A673 (cell line): ENCODE results near the gene MED27. TPM values are rescaled to one million over a fixed set of nuclear protein-coding genes. Genes with fewer than 3 reads are reported as not detected.

Experiments
- BruUV-seq: library from RNA; stranded (reverse); fragments of 400-500 nt; replicated peaks from 2 replicates; lab custom pipeline; 2021; lab: Mats Ljungman, UMichigan
- CTCF ChIA-PET: fragments of 300-600 bp; sonication (Branson Sonifier 250); formaldehyde crosslinking; loops from one replicate; lab custom pipeline; 2022; ENCODE audit warnings: antibody characterized with exemption; lab: Charles Lee
- POLR2A ChIA-PET: fragments of 300-600 bp; sonication (Branson Sonifier 250); formaldehyde crosslinking; loops from one replicate; lab custom pipeline; 2022; ENCODE audit warnings: antibody characterized with exemption; ENCODE audit not compliant: low non-redundant PET; lab: Charles Lee
- DNase-seq: peaks from one replicate; pipeline ENCODE4 v3.0.0-alpha.2; 2015; ENCODE audit warnings: low spot score
- H3K27ac ChIP-seq: fragments of 200-600 bp; sonication (generic); 2 replicates; pipeline ENCODE4 v1.5.1; 2016; ENCODE audit warnings: mixed run types, low read depth, mild to moderate bottlenecking, mixed read lengths, antibody characterized with exemption, low read length; ENCODE audit not compliant: poor library complexity, severe bottlenecking
- H3K27me3 ChIP-seq: fragments of 200-600 bp; sonication (generic); replicated peaks from 2 replicates; pipeline ENCODE4 v1.6.1; 2017; ENCODE audit warnings: mixed run types, low read depth, mild to moderate bottlenecking, mixed read lengths, antibody characterized with exemption, low read length; ENCODE audit not compliant: insufficient read depth, poor library complexity
- H3K36me3 ChIP-seq: fragments of 200-600 bp; sonication (generic); 2 replicates; pipeline ENCODE4 v1.6.1; 2016; ENCODE audit warnings: mixed run types, mild to moderate bottlenecking, mixed read lengths, antibody characterized with exemption, low read length; ENCODE audit not compliant: insufficient read depth, poor library complexity, severe bottlenecking
- H3K4me1 ChIP-seq: fragments of 200-600 bp; sonication (generic); 2 replicates; pipeline ENCODE4 v1.6.1; 2017; ENCODE audit warnings: mixed run types, mild to moderate bottlenecking, mixed read lengths, antibody characterized with exemption, low read length; ENCODE audit not compliant: insufficient read depth, poor library complexity, severe bottlenecking
- H3K4me3 ChIP-seq: fragments of 200-600 bp; sonication (generic); 2 replicates; pipeline ENCODE4 v1.5.1; 2016; ENCODE audit warnings: low read depth, mixed run types, mild to moderate bottlenecking, mixed read lengths, low read length; ENCODE audit not compliant: poor library complexity, severe bottlenecking
- H3K9me3 ChIP-seq: fragments of 200-600 bp; sonication (generic); 2 replicates; pipeline ENCODE4 v1.6.1; 2016; ENCODE audit warnings: mixed run types, low read depth, mild to moderate bottlenecking, mixed read lengths, antibody characterized with exemption, low read length; ENCODE audit not compliant: poor library complexity, severe bottlenecking
- CTCF ChIP-seq: fragments of 300-800, 200-600 bp; sonication (generic); conservative IDR thresholded peaks from 2 replicates; pipeline ENCODE4 v1.5.1; 2017; ENCODE audit warnings: low read depth, mild to moderate bottlenecking, antibody characterized with exemption, low read length, moderate library complexity, mixed read lengths
- EZH2 ChIP-seq: fragments of 200-600 bp; sonication (generic); IDR thresholded peaks from 2 replicates; pipeline ENCODE4 v1.6.1; 2017; ENCODE audit warnings: borderline replicate concordance, low read depth, mild to moderate bottlenecking, mixed read lengths, antibody characterized with exemption, low read length; ENCODE audit not compliant: poor library complexity, severe bottlenecking
- intact Hi-C: fragments of 100-400 bp; cut with micrococcal nuclease; formaldehyde crosslinking; loops from one replicate; pipeline ENCODE4 v1.10.0; 2022; ENCODE audit not compliant: unreplicated experiment
- total RNA-seq: library from RNA; stranded (reverse); gene quantifications from 2 replicates; pipeline ENCODE4 v1.2.3, GENCODE V29; 2021

MED27 gene
- total RNA-seq, 1 experiment from 2014 or later, result 45.4 TPM

GRCh38 chr9:132040246-132040645 lies 39.4 kb downstream of the MED27 start:
- POLR2A ChIA-PET, result interaction anchor here (0.5 kb wide), 1 partner anchor 165 kb away, joined by 3 read pairs; no protein-coding TSS in a partner anchor

GRCh38 chr9:132039284-132039683 lies 40.4 kb downstream of the MED27 start:
- Histone ChIP-seq H3K27me3 (no peaks in the 10 kb centered on the region), H3K9me3 (no peaks in the 10 kb centered on the region), H3K4me1 (peaks cover under 1% of the 10 kb centered on the region), H3K4me3 (no peak overlapping the region), H3K27ac (no peak overlapping the region), H3K36me3 (no peaks in the 10 kb centered on the region)
- ChIA-PET POLR2A (no interaction called here), CTCF (no interaction called here)
- no peak for DNase-seq
- intact Hi-C loops, result no loop called here
- BruUV-seq, result no TSS peak
- TF ChIP-seq CTCF, result no peak
- no peak for TF ChIP-seq EZH2

More at GRCh38 chr9:132040246-132040645, 39.4 kb downstream of the MED27 start:
- Histone ChIP-seq H3K4me1 (no peaks in the 10 kb centered on the region), H3K9me3 (no peaks in the 10 kb centered on the region), H3K27me3 (no peaks in the 10 kb centered on the region), H3K27ac (no peak overlapping the region), H3K4me3 (no peak overlapping the region), H3K36me3 (no peaks in the 10 kb centered on the region)
- intact Hi-C loops, result no loop called here
- CTCF ChIA-PET, result no interaction called here
- BruUV-seq, result no TSS peak
- no peak for DNase-seq
- TF ChIP-seq EZH2 (no peak), CTCF (no peak)

DNA sequence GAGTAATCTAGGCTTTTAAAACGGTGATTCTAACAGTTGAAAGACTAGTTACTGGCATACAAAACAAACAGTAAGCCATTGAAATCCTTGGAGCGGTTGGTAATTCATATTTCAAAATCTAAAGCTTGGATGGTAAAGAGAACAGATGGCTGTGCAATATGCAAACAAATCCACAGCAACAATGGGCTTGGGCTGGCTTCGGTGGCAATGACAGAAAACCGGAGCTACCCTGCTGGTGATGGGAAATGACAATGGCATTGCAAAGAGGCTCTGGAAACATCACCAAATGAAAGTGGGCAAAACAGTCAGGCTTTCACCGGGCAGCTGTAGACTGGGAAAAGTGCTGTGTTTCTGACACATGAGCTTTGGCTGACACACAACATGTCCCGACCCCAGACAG lies 42.2 kb downstream of the MED27 start:
- H3K4me1 ChIP-seq, result peaks cover 9% of the 10 kb centered on the region
- POLR2A ChIA-PET, result no interaction called here
- no peak for DNase-seq
- no peak overlapping the region for H3K27ac ChIP-seq
- no peak for TF ChIP-seq CTCF
- no peak for TF ChIP-seq EZH2
- H3K9me3 ChIP-seq, result no peaks in the 10 kb centered on the region
- no peaks in the 10 kb centered on the region for H3K27me3 ChIP-seq
- CTCF ChIA-PET, result no interaction called here
- H3K36me3 ChIP-seq, result no peaks in the 10 kb centered on the region
- intact Hi-C loops, result no loop called here
- H3K4me3 ChIP-seq, result no peak overlapping the region
- no TSS peak for BruUV-seq
